ENCODE measurements around the gene CDH4.

The CDH4 gene

DNA sequence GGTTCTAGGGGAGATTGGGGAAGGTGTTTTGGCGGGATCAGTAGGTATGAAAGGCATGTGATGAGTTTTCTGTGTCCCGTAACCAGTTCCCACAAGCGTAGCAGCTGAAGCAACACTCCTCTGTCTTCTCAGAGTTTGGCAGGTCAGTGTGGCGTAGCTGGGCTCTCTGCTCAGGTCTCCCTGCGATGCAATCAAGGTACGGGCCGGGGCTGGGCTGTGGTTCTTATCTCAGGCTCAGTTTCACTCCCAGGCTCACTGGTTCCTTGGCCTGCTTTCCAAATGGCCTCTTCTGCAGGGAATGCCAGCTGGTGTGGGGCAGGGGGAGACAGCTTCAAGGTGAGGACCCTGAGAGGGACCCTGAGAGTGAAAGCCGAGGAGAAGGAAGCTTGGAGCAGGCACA is 280.7 kb downstream of the CDH4 start:
- no peak for DNase-seq
- TF ChIP-seq POLR2A (IDR thresholded peaks at IDR 0.05; ENCODE audit: low read length) (no peak), GATA1 (IDR thresholded peaks at IDR 0.05; ENCODE audit: low read depth, low read length) (no peak)

DNA sequence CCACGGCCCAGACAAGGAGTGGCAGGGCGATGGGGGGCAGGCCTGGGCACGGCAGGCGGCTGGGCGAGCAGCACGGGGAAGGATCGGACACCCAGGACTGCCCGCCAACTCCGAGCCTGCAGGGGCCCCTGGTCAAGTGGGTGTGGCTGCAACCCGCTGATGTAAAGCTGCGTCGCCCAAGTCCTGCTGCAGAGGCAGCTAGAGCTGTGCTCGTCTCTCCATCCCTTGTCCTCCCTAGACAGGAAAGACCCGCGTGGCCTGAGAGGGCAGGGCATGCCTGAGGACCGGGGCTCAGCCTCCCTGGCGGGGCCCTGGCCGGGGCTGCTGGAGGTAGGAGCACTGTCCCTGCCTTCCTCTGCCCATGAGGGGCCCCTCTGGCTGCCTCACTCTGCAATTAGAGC is 281.2 kb downstream of the CDH4 start:
- TF ChIP-seq GATA1 (IDR thresholded peaks at IDR 0.05; ENCODE audit: low read depth, low read length) (no peak), POLR2A (IDR thresholded peaks at IDR 0.05; ENCODE audit: low read length) (no peak)
- DNase-seq: no peak

DNA sequence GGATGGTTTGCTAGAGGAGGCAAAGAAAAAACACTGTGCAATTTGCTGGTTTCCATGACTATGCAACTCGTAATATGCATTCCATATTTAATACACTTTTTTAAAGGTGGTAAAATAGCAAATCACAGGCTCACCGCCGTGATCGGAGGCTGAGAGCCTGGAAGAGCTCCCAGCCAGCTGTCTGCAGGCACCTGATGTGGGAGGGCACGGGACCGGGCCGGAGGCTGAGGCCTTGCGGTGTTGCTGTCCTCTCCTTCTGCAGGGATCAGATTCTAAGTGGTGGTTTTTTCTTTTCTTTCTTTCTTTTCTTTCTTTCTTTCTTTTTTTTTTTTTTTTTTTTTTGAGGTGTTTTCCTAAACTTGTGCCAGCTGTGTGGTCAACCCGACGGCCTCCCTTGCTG is 282.3 kb downstream of the CDH4 start:
- no peak for TF ChIP-seq GATA1 (IDR thresholded peaks at IDR 0.05; ENCODE audit: low read depth, low read length)
- TF ChIP-seq POLR2A (IDR thresholded peaks at IDR 0.05; ENCODE audit: low read length): no peak

DNA sequence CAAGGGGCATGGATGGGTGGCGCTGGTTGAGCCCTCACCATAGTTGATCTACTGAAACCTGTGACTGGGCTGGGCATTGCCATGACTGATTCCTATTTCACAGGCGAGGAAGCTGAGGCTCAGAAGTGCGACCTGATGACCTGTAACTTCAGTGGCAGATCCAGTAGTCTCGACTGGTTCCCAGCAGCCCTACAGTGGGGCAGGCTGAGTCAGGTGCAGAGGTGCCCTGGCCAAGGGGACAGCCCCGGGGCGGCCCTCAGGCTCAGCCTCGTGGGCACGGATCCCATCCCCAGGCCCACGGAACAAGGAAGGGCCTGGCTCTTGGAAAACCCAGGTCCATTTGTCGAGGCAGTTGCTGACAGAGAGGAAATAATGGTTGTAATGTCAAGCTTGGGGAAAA is 283.0 kb downstream of the CDH4 start:
- no peak for TF ChIP-seq POLR2A (IDR thresholded peaks at IDR 0.05; ENCODE audit: low read length)
- no peak for TF ChIP-seq GATA1 (IDR thresholded peaks at IDR 0.05; ENCODE audit: low read depth, low read length)
- DNase-seq: no peak

More for the DNA sequence above, 282.3 kb downstream of the CDH4 start:
- no peak for DNase-seq

DNA sequence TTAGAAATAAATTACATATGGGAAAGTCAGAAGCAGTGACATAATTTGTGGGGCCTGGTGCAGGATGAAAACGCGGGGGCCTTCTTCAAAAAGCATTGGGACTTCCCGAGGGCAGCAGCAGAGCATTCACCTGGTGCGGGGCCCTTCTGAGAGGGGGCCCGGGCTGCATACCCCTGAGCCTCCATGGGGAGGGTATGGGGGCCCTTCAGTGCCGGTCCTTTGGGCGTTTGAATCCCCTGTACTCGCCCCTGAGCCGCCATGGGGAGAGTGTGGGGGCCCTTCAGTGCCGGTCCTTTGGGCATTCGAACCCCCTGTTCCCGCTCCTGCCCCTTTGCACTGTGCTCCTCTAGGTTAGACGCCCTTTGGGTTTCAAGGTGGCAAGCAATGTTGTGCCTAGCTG is 283.5 kb downstream of the CDH4 start:
- no peak for TF ChIP-seq GATA1 (IDR thresholded peaks at IDR 0.05; ENCODE audit: low read depth, low read length)
- no peak for TF ChIP-seq POLR2A (IDR thresholded peaks at IDR 0.05; ENCODE audit: low read length)
- no peak for DNase-seq

DNA sequence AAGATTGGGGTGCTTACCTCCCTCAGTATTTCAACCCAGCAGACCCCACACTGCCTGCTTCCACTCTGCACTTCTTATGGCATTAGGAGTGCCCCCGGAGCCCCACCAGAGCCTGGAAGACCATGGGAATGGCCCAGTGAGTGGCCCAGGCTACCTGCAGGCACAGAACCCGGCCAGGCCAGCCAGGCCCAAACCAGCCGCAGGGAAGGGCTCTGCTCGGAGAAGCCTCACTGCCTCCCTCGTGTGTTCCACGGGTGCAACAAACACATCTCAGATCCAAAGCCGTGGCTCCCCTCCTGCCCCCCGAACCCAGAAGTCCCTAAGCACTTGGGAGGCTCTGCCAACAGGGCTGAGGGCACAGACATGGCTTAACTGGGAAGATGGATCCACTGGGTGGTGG is 283.9 kb downstream of the CDH4 start:
- TF ChIP-seq POLR2A (IDR thresholded peaks at IDR 0.05; ENCODE audit: low read length) (no peak), GATA1 (IDR thresholded peaks at IDR 0.05; ENCODE audit: low read depth, low read length) (no peak)
- no peak for DNase-seq

DNA sequence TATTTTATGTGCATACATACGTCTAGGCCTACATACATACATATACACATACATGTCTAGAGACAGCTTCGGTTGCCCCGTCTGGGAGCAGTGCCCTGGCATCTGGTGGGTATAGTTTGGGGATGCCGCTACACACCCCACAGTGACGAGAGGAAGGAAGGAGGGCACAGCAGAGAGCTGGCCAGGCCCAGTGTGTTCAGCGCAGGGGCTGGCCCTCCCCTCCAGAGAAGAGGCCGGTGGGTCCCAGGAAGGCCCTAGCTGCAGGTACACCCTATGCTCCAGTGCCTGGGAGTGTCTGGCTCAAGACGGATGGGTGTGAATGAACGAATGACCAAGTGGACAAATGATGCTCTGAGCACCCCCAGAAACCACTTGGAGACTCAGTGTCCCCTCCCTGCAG is 284.6 kb downstream of the CDH4 start:
- no peak for DNase-seq
- no peak for TF ChIP-seq POLR2A (IDR thresholded peaks at IDR 0.05; ENCODE audit: low read length)

DNA sequence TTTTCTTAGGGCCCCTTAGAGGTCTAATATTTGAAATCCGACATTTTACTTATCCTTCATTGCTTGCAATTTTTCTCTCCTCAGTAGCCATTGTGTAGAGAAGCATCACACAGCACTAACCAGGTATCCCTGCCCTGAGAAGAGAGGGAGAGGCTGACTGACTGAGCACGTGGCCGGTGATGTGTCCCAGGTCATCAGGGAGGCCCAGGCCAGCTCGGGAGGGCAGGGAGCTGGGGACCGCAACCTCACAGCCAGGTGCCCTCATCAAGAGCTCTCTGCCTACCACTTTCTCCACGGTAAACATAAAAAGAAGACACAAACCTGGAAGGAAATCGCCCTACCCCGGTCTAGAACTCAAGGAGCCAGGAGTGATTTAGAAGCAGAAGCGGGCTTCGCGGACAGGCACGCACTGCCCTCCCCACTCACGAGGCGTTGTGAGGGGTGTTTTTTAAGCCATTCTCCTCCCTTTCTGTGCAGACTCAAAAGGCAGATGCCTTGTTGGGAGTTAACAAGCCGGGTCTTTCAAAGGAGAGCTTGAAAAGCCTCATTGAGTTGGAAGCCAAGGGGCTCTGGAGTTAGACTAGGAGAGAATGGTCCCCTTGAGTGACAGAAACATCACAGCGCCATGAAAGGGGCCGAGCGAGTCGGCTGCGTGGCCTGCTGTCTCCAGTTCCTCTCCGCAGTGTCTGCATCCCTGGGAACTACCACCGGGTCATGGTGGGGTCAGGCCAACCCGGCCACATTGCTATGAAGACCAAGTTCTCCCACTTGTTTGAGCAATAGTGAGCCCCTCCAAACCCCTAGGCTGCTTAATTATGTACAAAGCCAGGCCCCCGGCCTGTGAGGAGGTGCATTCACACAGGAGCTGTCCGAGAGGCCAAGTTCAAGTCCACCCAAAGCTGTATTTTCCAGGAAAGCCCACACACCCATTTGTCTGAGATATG is 285.4 kb downstream of the CDH4 start:
- no peak for DNase-seq

DNA sequence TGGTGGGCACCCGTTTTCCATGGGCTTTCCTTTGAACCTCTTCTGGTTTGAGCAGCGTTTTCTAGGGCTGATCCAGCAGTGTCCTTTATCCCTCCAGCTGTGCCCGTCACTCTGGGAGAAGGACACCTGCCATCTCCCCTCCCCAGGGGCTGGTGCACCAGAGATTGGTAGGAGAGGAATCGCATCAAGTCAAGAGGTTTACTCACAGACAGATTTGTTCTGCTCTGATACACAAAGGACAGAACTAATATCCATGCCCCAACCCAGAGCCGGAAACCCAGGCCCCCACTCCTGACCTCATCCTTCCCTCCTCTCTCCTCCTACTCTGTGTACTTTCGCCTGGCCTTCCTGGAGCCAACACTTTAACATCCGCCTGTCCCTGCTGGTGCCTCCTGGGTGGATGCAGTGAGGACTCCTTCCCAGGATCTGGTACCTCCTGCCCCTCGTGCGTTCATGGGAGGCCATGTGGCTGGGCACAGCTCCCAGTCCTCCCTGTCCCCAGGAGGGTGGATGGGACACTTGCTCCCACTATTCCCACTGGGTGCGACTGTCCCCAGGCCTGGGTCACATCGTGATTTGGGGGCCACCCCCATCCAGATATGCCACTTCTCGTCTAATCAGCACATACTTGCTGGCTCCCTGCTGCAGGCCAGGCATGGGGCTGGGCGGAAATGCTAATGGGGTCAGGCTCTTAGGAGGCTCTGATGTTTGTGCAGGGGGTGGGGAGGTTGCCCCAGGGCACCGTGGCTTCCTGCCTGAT is 286.3 kb downstream of the CDH4 start:
- no peak for DNase-seq
- TF ChIP-seq GATA1 (IDR thresholded peaks at IDR 0.05; ENCODE audit: low read depth, low read length) (no peak), POLR2A (IDR thresholded peaks at IDR 0.05; ENCODE audit: low read length) (no peak)

More for the DNA sequence above, 285.4 kb downstream of the CDH4 start:
- TF ChIP-seq POLR2A (IDR thresholded peaks at IDR 0.05; ENCODE audit: low read length): no peak

DNA sequence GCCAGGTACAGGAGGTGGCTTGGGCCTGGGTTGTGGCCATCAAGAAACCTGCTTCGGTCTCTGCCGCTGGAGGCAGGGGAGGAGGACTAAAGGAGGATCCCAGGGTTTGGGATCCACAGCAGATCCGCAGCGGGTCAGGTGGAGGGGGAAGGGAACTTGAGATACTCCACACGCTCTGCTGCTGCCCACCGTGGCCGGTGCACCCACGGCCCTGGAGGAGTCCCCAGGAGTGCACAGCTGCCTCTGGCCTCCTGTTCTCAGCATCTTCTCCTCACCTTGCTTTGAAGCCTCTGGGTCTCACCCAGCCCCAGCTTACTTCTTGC is 286.8 kb downstream of the CDH4 start:
- no peak for TF ChIP-seq GATA1 (IDR thresholded peaks at IDR 0.05; ENCODE audit: low read depth, low read length)
- TF ChIP-seq POLR2A (IDR thresholded peaks at IDR 0.05; ENCODE audit: low read length): no peak
- no peak for DNase-seq

DNA sequence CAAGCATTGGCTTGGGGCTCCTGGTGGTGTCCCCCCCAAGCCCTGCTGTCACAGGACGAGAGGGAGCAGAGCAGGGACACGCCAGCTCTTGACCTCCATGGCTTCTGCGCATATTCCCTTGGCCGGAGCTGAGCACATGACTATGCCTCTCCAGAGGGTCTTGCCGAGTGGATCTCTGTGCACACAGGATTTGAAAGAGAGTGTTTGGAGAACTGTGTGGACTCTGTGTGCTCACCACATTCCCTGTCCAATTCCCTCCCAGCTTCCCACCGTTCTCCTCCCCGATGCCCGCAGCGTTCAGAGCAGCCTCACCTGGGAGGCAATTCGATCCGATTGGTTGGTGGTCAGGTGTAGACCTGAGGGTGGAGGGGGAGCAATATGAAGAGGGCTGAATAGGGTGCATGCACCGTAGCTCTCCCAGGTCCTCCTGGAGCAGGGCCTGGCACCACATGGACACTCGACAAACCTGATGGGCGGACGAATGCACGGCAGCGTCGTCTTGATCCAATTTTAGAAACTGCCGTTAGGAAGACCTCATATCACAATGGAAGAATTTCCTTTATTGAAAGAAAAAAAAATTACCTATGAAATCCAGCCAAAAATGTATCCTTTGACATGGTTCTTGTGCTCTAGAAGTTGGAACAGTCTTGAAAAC is 287.8 kb downstream of the CDH4 start:
- TF ChIP-seq GATA1 (IDR thresholded peaks at IDR 0.05; ENCODE audit: low read depth, low read length) (no peak), POLR2A (IDR thresholded peaks at IDR 0.05; ENCODE audit: low read length) (no peak)
- no peak for DNase-seq

DNA sequence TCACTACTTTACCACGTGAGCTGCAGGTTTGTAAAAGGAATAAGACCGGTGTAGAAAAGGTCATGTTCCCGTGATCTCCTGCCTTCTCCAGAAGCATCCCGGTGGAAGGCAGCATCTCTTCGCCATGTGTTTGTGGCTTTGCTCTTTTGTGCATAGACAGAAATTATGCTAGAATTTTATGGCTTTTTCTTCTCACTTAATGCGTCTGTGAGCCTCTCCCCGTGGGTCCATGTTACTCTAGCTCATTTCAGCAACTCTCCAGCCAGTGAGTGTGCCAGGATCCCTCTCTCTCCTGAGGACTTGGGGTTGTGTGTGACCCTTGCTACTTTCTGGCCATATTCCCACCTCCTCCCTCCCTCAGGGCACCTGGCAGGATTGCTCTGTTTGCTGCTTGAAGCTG is 289.5 kb downstream of the CDH4 start:
- no peak for DNase-seq
- TF ChIP-seq POLR2A (IDR thresholded peaks at IDR 0.05; ENCODE audit: low read length): no peak
- no peak for TF ChIP-seq GATA1 (IDR thresholded peaks at IDR 0.05; ENCODE audit: low read depth, low read length)

DNA sequence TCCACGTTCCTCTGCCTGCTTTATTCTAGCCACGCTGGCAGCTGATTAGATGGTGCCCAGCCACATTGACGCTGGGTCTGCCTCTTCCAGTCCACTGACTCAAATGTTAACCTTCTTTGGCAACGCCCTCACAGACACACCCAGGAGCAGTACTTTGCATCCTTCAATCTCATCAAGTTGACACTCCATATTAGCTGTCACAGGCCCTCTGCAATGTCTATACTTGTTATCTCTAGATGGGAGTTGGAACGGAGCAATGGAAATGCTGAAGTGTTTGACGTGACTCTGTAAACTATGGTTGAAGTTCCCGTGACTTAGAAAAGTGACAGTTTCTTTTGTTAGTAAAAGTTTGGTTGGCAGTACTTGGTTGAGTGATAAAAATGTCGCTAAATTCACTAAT is 291.0 kb downstream of the CDH4 start:
- no peak for DNase-seq
- TF ChIP-seq GATA1 (IDR thresholded peaks at IDR 0.05; ENCODE audit: low read depth, low read length) (no peak), POLR2A (IDR thresholded peaks at IDR 0.05; ENCODE audit: low read length) (no peak)

DNA sequence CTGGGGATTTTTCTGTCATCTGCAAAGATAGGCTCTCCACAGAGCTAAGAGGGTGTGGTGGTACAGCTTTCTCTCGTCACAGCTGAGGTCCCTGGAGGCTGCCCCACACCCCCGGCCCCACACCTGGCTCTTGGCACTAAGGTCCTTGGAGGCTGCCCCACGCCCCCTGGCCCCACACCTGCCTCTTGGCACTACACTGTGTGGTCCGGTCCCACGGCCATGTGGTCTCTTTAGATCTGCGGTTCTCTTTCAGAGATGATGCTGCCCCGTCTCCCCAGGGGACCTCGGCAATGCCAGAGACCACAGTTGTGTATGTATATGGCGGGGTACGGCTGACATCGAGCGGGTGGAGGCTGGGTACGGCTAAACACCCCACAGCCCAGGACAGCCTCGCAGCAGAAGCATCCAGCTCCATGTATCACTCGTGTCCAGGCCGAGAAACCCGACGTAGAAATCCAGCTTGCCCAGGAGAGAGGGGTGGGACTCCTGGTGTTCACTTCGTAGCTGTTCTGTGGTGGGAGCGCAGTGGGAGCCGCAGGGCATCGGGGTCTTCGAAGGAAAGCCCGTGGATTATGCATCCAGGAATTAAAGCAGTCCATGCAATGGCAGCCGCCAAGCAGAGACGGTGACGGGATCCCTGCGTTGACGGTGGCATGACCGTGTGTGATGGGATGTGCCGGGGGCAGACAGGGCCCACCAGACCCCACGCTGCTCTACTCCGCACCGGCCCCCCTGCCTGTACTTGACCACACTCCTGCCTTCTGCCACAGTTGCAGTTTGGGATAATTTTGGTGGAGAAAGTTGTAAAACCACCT is 292.1 kb downstream of the CDH4 start:
- no peak for DNase-seq

More for the DNA sequence above, 292.1 kb downstream of the CDH4 start:
- TF ChIP-seq POLR2A (IDR thresholded peaks at IDR 0.05; ENCODE audit: low read length) (no peak), GATA1 (IDR thresholded peaks at IDR 0.05; ENCODE audit: low read depth, low read length) (no peak)
